Measurements from ENCODE around the gene LRRIQ4.

LRRIQ4 gene

DNA sequence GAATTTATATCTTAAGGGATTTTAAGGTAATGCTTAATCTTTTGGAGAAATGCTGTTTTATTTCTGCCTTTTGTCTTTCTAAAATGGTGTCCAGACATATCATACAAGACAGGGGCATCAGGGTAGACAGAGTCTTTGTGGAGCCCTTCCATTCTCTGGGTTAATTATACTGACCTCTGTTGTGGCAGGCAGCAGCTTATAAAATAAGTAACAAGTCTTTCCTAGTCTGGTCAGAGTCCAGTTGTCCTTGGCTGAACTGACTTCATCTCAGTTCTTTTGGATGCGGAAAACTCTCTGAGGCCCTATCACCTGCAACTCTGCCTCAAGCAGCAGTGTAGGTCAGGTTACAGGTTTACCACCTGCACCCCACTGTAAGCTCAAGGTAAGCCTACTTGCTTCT lies 20.3 kb upstream of the LRRIQ4 start:
- H3K4me3 ChIP-seq: no peak overlapping the region

GRCh38 chr3:169804681-169805080 lies 8.0 kb upstream of the LRRIQ4 start:
- H3K27ac ChIP-seq: no peak overlapping the region
- H3K4me3 ChIP-seq: no peak overlapping the region

More for the DNA sequence above, 20.3 kb upstream of the LRRIQ4 start:
- no peak overlapping the region for H3K27ac ChIP-seq

DNA sequence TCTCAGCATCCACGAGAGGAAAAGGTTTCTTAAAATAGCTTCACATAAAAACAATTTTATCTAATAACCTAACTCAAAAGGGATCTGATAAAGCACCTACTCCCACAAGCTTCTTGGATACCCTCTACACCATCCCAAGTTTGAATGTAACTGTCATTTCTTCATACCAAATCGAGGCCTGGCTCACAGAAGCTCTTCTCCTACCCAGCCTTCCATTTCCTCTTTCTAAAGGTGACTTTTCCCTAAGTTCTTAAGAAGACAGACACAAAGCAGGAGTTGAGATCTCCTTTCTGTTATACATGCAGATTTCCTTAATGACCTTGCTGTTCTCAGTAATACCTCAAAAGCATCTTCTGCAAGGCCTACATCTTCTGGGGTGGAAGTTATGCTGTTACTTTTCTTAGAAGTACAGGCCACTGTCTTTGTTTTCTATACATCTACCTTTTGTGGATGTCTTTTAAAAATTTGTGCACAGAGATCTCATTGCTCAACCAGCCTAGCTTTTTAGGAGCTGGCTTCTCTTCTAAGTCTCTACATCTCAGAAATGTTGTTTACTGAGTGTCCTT lies 3.4 kb upstream of the LRRIQ4 start:
- Histone ChIP-seq H3K4me3 (no peak overlapping the region), H3K27ac (no peak overlapping the region)

GRCh38 chr3:169811631-169812331 lies 889 bp upstream of the LRRIQ4 start:
- Histone ChIP-seq H3K4me3 (peak overlapping the region; percentile 41 to 68 (median 49)), H3K27ac (peak overlapping the region in 18 of 21 experiments; percentile 14 to 85 (median 64))

- peak overlapping the region in 1 of 21 experiments; percentile 23 for H3K27ac ChIP-seq
- peak overlapping the region; percentile 41 to 68 (median 49) for H3K4me3 ChIP-seq
Measured at GRCh38 chr3:169813278-169813677, 608 bp downstream of the LRRIQ4 start.

DNA sequence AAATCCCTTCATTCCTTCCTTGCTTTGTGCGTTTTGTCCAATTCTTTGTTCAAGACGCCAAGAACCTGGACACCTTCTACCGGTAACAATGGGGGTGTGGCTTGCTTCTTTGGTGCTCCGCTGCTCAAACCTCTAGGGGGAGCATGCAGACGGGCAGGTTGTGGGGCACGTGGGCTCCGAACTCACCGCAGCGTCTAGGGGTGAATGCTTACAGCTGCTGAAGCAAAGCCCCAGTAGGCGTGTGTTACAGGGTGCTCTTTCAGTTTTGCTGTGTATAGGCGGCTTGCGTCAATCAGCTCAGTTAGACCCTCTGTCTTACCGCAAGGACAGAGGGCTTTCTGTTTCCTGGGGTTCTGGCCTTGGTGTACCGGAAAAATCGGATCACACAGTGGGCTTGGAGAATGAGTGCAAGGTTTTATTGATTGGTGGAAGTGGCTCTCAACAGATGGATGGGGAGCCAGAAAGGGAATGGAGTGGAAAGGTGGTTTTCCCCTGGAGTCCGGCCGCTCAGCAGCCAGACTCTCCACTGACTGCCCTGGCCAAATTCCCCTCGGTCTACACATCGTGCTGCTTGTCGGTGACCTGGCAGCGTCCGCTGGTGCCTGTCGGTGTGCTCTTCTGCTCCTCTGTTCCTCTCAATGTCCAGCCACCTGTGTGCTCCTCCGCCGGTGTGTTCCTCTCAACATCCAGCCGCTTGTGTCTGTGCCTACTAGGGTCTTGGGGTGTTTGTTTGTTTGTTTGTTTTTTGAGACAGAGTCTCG lies 1.3 kb downstream of the LRRIQ4 start:
- Histone ChIP-seq H3K4me3 (peak overlapping the region; percentile 41 to 68 (median 49)), H3K27ac (no peak overlapping the region)

GRCh38 chr3:169815590-169816150 lies 3.0 kb downstream of the LRRIQ4 start:
- no peak overlapping the region for H3K4me3 ChIP-seq
- H3K27ac ChIP-seq: no peak overlapping the region

- Histone ChIP-seq H3K27ac (no peak overlapping the region), H3K4me3 (no peak overlapping the region)
Measured at GRCh38 chr3:169818316-169818715, 5.6 kb downstream of the LRRIQ4 start.

DNA sequence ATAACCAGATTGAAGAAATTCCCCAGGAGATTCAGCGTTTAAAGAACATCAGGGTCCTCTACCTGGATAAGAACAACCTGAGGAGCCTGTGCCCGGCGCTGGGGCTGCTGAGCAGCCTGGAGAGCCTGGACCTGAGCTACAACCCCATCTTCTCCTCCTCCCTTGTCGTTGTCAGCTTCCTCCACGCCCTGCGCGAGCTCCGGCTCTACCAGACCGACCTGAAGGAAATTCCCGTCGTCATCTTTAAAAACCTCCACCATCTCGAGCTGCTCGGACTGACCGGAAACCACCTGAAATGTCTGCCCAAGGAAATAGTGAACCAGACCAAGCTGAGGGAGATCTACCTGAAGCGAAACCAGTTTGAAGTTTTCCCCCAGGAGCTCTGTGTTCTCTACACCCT lies 9.4 kb downstream of the LRRIQ4 start:
- no peak overlapping the region for H3K4me3 ChIP-seq
- H3K27ac ChIP-seq: no peak overlapping the region

GRCh38 chr3:169822540-169822939 lies 9.9 kb downstream of the LRRIQ4 start:
- no peak overlapping the region for H3K27ac ChIP-seq
- H3K4me3 ChIP-seq: no peak overlapping the region

- H3K27ac ChIP-seq: no peak overlapping the region
Measured at GRCh38 chr3:169822983-169823382, 10.3 kb downstream of the LRRIQ4 start.

DNA sequence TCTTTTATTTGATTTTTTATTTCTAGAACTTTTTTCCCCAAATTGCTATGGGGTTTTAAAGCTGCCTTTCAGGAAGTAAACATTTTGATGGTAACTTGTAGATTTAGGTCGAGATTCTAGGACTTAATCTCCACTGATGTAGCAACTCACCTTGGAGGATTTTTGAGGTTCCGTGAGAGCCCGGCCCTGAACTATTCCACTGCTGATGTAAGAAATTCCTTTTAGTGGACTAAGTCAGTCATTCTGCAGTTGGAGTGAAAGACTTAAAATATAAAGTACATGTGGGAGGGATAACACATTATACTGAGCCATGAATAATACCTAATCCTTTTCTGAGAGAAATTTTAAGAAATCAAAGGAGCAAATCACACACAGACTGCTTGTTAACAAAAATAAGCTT lies 12.6 kb downstream of the LRRIQ4 start:
- H3K4me3 ChIP-seq: no peak overlapping the region
- H3K27ac ChIP-seq: no peak overlapping the region

More at GRCh38 chr3:169822983-169823382, 10.3 kb downstream of the LRRIQ4 start:
- no peak overlapping the region for H3K4me3 ChIP-seq

- no peak overlapping the region for H3K4me3 ChIP-seq
Measured at GRCh38 chr3:169827712-169828111, 15.0 kb downstream of the LRRIQ4 start.

GRCh38 chr3:169835533-169835932 lies 22.9 kb downstream of the LRRIQ4 start:
- H3K27ac ChIP-seq: no peak overlapping the region
- no peak overlapping the region for H3K4me3 ChIP-seq

More at GRCh38 chr3:169827712-169828111, 15.0 kb downstream of the LRRIQ4 start:
- no peak overlapping the region for H3K27ac ChIP-seq

DNA sequence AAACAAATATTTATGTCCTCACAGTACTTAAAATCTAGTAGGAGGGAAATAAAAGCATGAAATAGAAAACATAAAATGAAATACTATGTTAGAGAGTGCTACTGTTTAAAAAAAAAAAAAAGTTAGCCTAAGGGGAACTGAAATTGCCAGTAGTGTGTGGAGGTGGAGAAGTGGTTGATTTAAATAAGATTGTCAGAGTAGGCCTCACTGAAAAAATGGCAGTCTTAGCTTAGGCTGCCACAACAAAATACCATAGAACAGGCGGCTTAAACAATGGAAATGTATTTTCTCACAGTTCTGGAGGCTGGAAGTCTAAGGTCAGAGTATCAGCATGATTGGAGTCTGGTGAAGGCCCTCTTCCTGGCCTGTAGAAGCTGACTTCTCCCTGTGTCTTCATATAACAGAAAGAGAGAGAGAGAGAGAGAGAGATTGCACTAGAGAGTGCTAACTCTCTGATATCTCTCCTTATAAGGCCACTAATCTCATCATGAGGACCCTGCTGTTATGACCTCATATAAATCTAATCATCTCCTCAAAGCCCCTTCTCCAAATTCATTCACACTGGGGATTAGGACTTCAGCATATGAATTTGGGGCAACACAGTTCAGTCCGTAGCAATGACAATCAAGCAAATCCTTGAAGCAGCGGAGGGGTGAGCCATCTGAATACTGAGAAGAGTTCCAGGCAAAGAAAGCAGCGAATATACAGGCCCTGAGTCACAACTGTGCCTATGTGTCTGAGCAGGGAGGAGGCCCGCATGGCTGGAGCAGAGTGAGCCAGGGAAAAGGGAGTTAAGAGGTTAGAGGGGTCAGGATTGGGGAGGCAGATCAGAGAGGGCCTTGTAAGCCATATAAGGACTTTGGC lies 23.6 kb downstream of the LRRIQ4 start:
- Histone ChIP-seq H3K4me3 (no peak overlapping the region), H3K27ac (peak overlapping the region in 1 of 21 experiments; percentile 19)

DNA sequence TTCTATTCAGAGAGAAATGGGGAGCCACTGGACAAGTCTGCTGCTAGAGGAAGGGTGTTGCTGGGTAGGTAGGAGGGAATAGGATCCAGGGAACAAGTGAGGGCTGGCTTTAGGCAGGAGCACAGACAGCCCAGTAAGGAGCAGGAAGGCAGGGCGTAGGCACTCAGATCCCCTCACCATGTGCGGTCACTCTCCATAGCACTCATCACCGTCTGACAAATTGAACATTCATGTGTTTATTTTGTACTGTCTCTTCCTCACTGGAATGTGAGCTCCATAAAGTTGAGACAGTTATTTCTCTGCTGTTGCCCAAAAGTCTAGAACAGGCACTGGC lies 24.2 kb downstream of the LRRIQ4 start:
- Histone ChIP-seq H3K27ac (no peak overlapping the region), H3K4me3 (no peak overlapping the region)

- no peak overlapping the region for H3K27ac ChIP-seq
- no peak overlapping the region for H3K4me3 ChIP-seq
Measured at GRCh38 chr3:169838511-169839030, 25.9 kb downstream of the LRRIQ4 start.

- Histone ChIP-seq H3K4me3 (no peak overlapping the region), H3K27ac (no peak overlapping the region)
Measured at GRCh38 chr3:169841171-169841570, 28.5 kb downstream of the LRRIQ4 start.

- Histone ChIP-seq H3K4me3 (no peak overlapping the region), H3K27ac (no peak overlapping the region)
Measured at GRCh38 chr3:169842960-169843359, 30.3 kb downstream of the LRRIQ4 start.

All from skin epidermis (tissue), 12 donors.